ENCODE results near the gene CHRM2.

The CHRM2 gene

DNA sequence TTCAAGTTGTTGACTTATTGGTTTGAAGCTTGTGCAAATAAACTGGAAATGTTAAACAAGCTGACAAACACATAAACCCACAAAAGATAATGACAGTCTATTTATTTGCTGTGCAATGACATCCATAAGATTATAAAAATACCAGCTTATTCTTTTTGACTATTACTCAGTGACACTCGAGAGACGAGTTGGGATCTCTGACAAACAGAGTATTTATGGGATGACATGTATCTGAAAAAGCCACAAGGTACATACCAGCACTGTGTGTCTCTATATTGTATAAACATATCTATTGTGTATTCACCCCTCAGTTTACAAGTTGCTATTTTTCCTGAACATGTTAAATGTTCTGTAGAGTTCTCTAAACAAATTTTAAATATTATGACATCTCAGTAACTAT lies 88.9 kb downstream of the CHRM2 start:
- DNase-seq (ENCODE audit: low read depth): peak; percentile 47

DNA sequence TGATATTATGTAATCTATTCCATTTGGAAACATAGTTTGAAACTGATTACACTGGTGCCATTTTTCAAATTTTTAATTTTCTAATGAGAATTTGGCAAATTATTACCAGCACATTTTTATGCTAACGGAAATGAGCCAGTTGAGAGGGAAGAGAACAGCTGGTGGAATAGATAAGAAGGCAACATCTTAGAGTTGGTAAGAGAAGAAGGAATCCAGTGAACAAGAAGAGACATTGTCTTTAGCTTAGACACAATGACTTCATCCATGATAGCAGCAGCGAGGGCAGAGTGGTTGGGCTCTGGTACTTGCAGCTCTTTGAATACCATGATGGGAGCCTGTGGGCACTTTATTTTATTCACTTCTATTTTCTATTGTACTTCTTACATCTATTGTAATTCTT lies 89.6 kb downstream of the CHRM2 start:
- DNase-seq (ENCODE audit: low read depth): peak; percentile 29

DNA sequence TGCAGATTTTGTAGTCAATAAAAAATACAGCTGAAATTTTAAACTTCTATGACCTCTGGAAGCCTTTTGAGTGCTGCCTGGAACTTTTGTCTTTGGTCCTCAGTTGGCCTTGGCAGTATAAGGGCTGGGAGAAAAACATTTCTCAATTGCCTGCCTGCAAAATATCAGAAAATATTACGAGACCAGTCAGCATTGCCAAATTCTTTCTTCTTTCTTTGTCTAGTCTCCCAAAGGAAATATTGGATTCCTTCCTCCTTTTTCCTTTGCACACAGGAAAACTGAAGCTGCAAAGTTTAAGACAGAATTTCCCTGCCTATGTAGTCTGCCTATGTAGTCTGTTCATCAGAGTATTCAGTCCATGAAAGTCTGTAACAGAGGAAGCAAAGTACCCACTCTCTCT lies 95.9 kb downstream of the CHRM2 start:
- DNase-seq (ENCODE audit: low read depth): peak; percentile 42

DNA sequence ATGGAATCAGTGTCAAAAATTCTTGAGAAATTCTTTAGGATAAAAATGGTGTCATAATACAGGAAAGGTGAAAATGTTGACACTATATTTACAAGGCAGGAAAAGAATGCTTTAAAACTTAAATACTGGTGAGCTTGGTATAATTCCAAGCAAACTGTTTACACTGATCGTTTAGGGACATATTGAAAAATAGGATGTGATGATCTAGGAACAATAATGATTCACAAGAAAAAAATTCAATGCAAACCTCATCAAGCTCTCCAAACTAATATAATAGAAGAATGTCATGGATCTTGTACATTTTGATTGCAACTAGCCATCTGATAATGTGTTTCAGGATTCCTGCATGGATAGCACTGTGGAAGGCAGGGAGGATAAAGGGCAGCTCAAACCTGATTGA lies 98.4 kb downstream of the CHRM2 start:
- DNase-seq (ENCODE audit: low read depth): peak; percentile 14

DNA sequence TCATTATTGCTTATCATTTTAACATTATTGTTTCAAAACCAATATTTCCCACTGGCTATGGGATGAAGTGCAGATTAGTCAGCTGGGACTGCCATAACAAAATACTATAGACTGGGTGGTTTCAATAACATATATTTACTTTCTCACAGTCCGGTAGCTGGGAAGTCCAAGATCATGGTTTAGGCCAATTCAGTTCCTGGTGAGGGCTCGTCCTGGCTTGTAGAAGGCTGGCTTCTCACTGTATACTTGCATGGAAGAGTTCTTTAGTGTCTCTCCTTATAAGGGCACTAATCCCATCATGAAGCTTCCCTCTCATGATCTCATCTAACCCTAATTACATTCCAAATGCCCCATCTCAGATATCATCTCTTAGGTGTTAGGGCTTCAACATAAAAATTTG lies 101.3 kb downstream of the CHRM2 start:
- no peak for DNase-seq (ENCODE audit: low read depth)

DNA sequence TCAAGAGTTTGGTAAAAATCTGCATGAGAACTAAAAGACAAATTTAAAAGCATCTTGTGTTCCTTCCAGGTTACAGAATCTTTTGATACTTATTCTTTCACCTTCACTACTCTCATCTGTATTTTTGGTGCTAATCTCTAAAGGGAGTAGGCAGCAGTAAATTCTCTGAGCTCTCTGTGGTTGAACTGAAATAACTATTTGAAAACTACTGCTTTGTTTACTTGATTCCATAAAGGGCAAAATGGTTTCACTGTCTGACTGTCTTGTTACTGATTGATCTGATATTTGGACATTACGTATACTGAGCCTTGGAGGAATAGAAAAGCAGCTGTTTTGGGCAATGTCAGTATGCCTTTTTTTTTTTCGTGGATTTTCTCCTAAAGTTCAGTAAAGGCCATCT lies 103.3 kb downstream of the CHRM2 start:
- DNase-seq (ENCODE audit: low read depth): peak; percentile 11

DNA sequence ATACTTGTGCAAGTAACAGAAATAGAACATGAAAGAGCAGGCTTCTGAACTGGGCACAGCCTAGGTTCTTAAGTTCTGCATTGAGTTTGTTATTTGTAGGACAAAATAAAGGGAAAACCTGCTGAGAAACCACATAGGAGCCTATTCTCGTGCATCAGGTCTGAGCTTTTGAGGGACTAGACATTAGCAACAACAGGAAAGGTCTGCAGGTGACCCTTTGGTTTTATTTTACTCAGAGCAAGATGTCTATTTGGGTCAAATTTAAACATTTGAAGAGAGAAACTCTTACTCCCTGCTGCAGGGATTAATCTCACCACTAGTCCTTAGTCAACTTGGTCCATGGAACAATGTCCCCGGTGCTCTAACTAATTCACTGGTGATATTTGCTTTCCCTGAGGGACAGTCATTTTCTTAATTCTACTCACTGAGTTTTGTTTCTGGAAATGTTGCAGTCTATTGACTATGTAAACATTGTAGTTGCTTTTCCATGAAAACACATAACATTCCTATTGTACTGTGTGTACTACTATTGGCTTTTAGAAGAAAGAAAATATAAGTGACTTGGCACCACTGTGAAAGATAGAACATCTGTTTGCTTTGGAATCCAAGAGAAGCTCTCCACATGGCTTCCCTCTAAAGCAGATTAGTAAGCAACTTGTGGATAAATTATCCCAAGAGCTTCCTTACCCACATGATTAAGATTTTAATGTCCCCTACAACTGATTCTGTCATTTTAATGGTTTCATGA lies 108.2 kb downstream of the CHRM2 start:
- DNase-seq (ENCODE audit: low read depth): no peak

DNA sequence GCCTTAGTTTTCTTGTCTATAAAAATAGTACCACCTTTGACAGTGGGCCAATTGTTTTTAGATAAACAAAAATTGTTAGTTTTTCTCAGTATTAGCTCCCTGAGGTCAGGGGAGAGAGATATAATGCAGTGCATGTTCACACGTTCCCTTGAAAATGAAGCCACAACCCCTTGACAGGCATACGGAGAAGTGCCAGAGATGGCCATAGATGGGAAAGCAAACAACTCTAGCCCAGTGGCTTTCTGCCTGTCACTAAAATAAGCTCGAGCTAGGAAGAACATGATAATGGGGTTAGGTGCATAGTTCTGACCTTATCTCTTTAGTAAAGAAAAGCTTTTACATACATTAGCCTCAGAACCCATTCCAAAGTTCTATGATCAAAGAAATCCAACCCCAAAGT lies 124.9 kb downstream of the CHRM2 start:
- no peak for DNase-seq (ENCODE audit: low read depth)

DNA sequence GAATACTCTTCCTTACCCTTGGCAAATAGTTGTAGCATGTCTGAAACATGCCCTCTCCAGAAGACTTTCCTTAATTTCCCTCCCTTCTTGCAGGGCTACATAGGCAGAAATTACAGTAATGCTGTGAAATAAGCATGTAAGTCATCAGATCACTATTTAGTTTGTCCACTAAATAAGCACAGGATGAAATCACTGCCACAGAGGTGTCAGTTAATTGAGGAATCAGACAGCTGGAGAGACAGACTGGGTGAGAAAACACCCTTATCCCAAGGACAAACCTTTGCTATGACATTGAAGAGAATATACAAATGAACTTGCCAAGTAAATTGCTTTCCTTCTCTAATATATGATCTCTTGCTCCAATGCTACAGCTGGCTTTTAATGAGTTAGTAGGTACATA lies 129.3 kb downstream of the CHRM2 start:
- no peak for DNase-seq (ENCODE audit: low read depth)

DNA sequence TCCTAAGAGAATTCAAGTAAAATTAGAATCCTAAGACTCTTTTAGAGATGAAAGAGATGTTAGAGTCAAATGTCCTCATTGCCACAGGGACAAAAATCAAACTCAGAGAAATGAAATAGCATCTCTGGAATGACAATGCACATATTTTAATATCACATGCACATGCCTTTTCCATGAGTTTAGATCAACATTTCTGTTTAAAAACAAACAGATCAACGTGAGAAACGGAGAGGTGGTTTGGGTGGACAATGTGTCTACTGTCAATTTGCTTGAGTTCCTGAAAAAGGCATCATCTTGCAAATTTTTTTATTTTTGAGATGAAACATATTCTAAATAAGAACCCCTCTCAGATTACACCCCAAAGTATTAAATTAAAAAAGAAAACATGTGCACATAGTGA lies 130.0 kb downstream of the CHRM2 start:
- DNase-seq (ENCODE audit: low read depth): peak; percentile 35

DNA sequence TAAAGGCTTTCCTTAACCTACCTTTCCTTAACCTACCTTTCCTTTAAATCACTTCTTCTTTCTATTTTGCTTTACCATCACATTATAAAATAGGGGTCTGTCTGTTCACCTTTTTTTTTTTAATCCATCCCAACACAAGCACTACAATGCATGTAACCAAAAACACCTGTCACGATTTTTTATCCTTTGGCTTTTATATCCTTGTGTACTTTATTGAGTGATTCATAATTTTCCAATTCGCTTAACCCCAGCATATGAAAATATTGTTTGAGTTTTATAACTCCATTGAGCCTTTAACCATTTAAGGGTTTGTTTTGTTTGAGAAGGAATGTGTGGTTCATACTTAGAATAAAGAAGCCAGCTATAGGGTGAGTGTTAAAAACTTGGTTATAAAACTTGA lies 132.2 kb downstream of the CHRM2 start:
- DNase-seq (ENCODE audit: low read depth): no peak

DNA sequence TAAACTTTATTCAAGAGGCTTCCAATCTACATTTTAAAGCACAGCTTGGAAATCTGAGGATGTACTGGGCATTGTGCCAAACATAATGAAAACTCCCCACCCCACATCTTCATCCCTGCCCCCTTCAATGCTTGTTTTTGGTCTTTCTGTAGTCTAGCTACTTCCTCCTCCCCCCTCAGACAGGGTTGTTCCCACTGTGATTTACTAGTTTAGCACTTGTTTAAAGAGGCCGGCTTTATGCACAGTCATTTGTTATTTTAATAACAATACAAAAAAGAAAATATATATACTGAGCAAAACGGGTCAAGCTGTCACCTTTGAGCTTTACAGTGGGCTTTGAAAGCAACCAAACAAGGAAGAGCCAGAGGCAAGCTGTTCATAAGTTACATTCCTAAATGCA lies 132.6 kb downstream of the CHRM2 start:
- no peak for DNase-seq (ENCODE audit: low read depth)

DNA sequence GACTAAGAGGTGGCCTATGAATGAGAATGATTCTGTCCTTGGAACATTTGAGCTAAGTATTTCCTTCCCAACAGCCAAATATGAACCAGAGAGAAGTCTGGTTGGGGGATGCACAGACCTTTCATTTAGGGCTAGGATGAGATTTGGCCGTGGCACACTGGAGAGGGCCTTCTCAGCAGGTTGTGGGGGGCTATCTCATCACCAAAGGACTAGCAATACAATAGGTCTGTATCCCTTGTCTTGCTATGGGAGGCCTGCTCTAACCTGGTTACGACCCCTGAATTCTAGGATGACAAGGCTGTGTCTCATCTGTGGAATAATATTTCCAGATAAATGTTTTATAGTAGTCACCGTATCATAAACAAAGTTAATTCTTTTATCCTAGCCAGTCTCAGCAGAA lies 133.0 kb downstream of the CHRM2 start:
- no peak for DNase-seq (ENCODE audit: low read depth)

DNA sequence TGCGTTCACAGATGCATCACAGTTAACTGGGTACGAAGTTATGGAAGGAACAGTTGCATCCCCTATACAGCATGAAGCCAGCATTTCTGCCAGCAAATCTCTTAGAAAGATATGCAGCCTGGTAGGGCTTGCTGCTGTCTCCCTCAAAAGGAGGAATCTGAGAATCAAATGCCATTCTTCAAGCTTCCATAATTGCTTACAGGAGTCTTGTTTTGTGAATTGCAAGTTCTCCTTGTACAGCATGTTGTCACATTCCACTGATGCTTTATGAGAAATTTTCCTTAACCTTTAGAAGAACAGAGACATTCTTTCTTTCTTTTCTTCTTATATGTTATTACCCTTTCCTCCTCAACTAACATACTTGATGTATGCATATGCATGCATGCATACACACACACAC lies 134.6 kb downstream of the CHRM2 start:
- peak; percentile 21 for DNase-seq (ENCODE audit: low read depth)

DNA sequence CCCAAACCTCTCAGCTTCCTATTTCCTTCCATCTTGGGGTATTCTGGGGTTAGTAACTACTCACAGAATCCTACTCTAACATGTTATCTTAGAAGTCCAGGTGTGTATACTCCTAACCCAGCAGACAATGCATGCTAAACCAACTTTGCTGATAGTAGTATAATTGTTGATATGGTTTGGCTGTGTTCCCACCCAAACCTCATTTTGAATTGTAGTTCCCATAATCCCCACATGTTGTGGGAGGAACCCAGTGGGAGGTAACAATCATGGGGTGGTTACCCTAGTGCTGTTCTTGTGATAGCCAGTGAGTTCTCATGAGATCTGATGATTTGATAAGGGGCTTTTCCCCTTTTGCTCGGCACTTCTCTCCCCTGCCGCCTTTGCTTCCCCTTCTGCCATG lies 135.1 kb downstream of the CHRM2 start:
- DNase-seq (ENCODE audit: low read depth): peak; percentile 42

DNA sequence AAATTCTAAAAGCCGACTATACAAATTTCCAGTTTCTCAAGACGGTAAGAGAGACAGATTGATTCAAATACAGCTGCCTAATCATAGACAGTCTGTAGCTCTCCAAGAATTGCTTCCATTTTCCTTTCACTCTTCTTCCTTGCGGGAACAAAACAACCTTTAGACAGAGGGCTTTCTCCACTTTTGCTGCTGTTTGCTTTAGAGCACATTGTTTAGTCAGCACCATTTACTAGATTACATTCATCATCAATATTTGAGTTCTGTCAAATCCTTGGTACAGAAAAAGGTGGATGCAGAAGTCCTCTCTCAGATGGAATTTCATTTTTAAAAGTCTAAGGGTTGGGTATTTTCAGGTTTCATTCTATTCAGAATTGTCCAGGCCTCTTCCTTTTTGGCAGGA lies 137.4 kb downstream of the CHRM2 start:
- no peak for DNase-seq (ENCODE audit: low read depth)

DNA sequence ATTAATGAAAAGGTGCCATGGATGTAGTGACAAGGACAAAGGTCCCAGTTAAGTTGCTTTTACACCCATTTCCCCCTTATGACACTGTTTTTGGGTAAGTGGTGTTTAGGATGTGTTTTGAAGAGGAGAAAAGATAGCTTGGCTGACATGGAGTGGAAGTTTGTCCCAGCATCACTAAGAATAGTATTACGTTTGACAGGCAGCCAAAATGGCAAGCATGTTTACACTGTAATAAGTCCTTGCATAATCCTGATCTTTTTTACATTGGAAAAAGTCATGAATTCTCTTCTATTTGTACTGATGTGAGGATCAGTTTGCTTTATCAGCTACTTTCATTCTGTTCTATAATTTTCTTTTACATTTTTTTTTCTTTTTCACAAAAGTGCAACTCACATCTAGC lies 137.8 kb downstream of the CHRM2 start:
- DNase-seq (ENCODE audit: low read depth): peak; percentile 59

DNA sequence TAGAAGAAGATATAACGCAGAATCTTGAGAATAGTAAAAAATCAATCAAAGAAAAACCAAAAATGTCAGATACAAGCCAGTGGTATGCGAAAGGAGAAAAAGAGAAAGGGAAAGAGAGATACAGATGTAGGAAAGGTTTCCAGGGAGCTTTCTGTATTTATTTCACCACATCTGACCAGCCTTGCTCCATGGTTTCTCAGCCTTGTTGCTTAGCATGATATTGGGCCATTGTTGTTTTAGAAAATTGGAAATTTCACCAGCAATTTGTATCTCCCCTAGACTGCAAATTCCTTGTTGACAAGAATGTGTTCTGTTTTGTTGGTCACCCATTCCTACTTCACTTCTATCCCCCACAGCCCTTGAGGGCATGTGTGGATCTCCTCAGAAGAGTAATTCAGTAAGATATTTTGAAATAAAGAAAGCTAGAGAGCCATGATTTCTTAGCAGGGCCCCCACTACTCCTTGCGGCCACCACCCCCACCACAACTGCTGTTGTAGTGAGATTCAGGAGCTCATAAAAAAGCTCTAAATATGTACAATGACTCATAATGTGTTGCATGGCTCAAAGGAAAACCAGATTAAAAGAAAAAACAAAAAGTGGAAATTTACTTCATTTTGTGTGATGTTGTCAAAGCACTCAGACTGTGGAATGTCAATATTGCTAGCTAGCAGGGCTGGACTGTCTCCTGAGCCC lies 138.7 kb downstream of the CHRM2 start:
- peak; percentile 69 for DNase-seq (ENCODE audit: low read depth)

DNA sequence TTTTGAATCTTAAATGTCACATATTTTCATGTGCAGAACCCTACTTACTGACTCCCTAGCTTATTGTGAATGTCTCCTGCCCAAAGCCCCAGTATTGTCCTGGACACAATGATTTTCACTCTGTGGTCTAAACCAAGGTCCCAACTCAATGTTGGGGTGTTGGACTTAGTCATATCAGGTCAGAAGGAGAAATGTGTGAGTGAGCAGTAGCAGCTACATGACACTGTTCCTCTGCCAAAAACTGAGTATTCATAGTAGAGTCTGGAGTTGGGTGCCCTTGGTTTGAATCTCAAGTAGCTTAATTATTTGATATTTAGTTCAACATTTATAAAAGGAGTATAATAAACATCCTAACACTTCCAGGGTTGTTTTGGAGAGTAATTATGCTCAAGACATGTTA lies 141.0 kb downstream of the CHRM2 start:
- no peak for DNase-seq (ENCODE audit: low read depth)

DNA sequence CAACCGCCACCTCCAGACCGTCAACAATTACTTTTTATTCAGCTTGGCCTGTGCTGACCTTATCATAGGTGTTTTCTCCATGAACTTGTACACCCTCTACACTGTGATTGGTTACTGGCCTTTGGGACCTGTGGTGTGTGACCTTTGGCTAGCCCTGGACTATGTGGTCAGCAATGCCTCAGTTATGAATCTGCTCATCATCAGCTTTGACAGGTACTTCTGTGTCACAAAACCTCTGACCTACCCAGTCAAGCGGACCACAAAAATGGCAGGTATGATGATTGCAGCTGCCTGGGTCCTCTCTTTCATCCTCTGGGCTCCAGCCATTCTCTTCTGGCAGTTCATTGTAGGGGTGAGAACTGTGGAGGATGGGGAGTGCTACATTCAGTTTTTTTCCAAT lies 146.6 kb downstream of the CHRM2 start:
- peak; percentile 50 for DNase-seq (ENCODE audit: low read depth)

DNA sequence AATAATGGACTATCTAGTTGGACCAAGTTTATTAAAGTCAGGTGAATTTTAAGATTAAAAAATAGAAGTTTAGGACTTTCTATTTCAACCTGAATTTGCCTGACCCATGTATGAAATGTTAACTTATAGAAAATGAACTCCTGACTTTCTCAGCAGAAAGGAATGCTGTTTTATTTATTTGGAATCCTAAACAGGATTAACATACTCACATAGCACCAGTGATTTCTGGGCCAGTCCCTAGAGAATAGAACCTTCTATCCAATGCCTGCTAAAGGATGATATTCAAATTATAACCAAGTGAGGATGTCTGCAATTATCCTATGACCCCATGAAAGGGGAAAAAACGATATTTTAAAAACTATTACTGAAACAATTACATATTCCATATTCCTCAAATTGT lies 148.8 kb downstream of the CHRM2 start:
- no peak for DNase-seq (ENCODE audit: low read depth)

DNA sequence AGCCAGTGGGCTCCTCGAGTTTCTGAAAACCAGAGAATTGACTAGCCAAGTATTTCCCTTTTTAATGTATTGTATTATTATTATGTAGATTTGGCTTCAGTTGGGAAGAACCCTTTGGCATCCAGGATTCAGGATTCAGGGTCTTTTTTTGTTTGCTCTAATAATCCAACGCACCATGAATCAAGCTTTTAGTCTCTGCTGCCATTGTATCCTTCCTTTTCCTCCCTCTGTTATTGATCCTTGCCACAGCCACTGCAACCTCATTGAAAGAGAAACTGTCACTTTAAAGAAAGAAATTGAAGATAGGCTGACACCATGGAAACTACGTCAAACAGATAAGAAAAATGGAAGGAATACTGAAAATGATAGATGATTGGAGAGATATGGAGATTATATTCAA lies 150.0 kb downstream of the CHRM2 start:
- no peak for DNase-seq (ENCODE audit: low read depth)

DNA sequence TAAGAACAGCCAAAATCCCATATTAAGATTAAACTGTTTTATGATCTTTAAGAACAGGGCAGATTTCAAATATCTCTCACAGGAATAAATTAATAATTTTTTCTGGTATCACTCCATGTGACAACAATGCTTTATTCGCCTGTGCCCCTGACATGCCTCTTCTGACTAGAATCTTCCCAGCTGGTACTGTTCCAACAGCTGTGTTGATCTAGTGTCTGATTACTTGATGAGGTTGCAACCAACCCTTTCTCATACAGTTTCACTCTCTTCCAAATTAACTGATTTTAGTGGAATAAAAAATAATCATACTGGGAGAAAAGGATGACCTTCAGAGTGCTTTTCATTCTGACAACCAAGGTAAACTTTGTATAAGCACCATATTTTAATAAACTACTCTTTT lies 151.9 kb downstream of the CHRM2 start:
- no peak for DNase-seq (ENCODE audit: low read depth)

Measured in amniotic epithelial cell (primary cell).